GM19099 (cell line): Measurements from ENCODE around the gene BRSK1.

Experiments
- POLR2A ChIP-seq: IDR thresholded peaks from 3 replicates; pipeline ENCODE4 v1.6.1; 2011; ENCODE audit warnings: low read depth; ENCODE audit not compliant: insufficient read length; ENCODE audit errors: extremely low read depth

Gene BRSK1

DNA sequence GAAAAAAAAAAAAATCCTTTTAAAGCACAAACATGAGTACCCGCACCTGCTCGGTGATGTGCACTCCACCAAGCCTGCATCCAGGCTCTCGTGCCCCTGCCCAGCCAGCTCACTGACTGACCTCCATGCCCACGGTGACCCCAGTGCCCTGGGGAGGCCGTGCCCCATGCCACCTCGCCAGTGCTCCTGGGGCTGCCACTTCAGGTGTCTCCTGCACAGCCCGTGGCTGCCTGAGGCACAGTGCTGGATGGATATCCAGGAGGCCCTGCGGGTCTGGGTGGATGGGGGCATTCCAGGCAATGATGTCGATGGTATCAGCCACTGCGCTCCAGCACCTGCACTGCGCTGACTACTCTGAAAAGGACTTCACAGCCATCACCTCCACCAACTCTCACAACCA lies 34.0 kb upstream of the BRSK1 start:
- TF ChIP-seq POLR2A, result no peak

DNA sequence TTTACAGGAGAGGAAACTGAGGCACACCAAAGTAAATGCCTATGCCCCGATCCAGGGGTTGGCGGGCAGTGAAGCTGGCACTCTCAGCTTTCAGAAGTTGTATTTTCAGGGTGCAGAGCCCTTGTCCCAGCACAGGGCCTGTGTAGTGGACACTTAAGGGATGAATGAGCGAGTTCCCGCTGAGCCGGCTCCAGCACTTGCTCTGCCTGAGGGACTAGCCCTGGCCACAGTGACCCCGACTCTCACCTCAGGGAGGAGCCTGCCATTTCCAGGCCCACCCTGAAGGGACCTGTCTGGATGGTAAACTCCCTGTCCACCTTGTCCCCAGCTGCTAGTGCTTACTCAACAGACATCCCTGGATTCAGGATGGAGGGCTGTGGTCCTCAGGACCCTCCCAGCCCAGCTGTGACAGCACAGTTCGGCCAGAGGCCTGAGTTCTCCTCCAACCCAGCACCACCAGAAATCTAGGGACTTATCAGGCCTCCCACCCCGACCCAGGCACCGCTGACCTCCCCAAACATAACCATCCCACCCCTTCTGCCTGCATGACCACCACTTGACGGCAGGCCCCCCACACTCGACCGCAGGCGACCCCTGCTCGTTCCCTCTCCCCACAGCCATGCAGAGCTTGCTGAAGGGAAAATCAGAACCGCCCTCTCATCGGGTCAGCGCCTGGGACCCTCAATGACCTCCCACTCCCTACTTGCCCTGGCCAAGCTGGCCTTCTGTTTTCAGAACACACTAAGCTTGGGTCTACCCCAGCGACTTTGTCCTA lies 33.3 kb upstream of the BRSK1 start:
- no peak for TF ChIP-seq POLR2A

DNA sequence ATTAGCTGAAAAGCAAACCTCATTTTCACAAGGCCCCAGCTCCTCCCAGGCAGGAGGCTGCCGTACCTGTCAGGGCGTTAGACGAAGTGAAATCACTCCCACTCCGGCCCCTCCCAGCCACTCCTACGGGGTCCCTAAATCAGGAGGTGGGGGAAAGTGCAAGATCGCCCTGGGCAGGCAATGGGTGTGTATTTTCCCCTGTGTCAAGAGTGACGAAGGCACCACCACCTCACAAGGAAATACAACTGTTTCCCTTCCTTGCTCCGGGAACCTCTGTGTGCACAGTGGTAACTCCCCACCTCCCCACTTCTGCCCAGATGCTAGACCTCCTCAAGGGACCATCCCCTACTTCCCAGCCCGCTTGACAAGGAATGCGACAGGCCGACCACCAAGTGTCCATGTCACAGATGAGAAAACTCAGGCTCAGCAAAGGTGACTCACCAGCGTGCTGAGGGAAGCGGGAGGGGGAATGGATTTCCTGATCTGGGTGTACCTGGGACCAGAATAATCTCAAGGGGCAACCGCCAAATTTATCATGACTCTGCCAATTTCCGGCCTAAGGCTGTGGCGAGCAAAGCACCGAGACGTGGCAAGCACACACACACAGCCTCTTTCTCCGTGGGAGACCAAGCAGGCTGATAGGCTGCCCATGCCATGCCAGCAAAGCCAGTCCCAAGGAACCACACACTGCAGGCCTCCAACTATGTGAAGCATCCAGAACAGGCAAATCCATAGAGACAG lies 32.3 kb upstream of the BRSK1 start:
- no peak for TF ChIP-seq POLR2A

DNA sequence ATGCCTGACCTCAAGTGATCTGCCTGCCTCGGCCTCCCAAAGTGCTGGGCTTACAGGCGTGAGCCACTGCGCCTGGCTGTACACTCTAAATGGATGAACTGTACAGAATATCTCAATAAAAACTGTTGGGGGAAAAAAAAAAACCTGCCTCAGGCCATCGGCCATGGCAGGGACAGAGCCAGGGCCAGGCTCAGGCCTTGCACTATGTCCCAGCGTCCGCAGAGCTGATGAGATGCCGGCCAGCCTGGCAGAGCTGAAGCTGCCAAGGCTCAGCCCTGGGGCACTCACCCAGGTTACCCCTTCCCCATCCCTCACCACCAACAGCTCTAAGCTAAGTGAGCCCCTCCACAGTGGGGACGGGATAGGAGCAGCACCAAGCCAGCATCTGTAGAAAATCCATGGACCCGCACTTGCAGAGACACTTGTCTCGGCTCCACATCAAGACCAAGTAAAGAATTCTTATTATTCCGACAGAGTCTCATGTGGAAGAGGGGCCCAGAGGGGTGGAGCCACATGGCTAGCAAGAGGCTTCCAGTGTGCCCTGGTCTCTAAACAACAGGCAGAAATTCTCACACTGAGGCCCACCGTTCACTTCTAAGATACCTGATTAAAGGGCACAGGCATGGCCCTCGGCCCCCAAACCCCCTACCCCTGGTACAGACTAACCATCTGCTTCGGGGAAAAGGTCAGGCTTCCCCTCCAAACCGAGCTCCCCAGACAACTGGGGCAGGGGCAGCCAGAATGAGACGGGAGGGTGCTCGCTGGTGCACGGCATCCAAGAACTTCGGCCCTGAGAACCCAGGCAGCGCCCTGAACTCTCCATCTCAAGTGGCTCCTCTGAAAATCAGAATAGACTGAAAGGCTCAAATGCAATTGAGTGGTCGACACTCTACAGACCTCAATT lies 30.8 kb upstream of the BRSK1 start:
- no peak for TF ChIP-seq POLR2A

DNA sequence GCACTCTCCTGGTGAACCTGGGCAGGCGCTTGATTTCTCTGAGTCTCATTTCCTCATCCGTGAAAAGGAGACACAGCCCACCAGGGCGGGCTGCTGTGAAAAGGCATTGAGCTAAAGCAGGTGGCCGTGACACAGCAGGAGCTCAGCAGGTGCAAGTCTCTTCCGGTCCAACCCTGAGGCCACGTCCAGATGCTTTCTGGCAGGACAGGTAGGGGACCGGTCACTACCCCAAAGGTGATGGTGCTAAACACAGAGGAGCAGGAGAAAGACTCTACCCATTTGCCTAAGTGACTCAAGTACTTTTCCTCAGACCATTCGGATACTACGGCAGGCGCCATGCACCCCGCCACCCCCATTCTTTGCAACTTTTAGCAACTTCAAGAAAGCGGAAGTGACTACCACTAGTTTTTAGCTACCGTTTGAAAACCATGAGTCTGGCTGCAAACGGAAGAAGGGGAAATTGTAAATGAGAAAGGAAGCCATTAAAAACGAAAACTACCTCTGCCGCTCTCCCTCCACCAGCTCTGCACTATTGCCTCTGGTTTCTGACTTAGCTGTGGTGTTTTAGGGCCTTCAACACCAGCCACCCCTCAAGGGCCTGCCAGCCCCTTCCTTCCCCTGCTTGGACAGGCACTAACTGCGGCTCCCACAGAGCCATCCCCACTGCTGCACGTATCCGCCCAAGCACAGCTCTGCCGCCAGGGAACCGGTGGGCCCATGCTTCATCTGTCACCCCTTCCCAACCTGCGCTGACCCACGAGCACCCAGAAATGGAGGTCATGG lies 29.8 kb upstream of the BRSK1 start:
- peak; percentile 52 for TF ChIP-seq POLR2A

DNA sequence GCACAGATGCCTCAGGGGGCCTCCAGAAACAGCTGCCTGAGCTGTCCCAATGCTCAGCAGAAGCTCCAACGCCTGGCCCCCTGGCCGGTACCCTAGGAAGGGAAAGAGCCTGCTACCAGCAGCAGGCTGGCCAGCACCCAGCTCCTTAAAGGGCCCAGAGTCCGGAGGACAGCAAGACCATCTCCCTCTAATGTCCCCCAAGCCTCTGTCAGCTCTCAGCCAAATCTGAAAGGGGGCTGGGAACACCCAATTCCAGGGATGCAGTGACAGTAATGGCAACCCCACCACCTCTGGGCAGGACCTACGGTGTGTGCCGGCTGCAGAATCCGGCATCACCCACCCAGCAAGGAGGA lies 29.2 kb upstream of the BRSK1 start:
- TF ChIP-seq POLR2A, result no peak

DNA sequence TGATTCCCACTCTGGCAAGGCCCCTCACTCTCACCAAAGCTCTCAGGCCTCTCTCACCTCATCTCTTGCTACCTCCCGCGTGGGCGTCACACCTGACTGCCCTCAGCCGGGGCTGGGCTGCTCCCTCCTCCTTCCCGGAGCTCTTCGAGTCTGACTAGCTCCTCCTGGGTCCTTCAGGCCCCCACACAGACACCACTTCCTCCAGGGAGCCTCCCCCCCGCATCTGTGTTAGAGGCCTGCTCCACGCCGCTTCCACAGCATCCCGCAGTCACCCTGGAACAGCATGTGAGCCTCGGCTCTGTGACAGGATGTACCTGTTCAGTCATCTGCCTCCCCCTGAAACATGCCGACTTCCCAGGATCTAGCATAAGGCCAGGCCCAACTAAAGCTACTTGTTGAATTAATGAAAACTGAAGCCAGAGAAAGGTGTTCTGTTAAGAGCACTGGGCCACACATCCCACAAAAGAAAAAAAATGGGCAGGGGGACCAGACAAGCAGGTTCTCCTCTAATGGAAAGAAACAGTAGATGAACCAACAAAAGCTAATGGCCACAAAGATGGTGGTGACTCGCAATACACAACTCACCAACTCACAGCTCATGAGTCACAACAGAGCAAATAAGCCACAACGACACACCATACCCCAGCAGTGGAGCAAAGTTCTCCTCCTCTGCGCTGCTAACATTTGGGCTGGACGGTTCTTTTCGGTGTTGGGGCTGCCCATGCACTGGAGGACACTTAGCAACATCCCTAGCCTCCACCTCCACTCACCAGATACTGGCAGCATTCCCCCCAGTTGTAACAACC lies 28.0 kb upstream of the BRSK1 start:
- TF ChIP-seq POLR2A, result peak; percentile 64

DNA sequence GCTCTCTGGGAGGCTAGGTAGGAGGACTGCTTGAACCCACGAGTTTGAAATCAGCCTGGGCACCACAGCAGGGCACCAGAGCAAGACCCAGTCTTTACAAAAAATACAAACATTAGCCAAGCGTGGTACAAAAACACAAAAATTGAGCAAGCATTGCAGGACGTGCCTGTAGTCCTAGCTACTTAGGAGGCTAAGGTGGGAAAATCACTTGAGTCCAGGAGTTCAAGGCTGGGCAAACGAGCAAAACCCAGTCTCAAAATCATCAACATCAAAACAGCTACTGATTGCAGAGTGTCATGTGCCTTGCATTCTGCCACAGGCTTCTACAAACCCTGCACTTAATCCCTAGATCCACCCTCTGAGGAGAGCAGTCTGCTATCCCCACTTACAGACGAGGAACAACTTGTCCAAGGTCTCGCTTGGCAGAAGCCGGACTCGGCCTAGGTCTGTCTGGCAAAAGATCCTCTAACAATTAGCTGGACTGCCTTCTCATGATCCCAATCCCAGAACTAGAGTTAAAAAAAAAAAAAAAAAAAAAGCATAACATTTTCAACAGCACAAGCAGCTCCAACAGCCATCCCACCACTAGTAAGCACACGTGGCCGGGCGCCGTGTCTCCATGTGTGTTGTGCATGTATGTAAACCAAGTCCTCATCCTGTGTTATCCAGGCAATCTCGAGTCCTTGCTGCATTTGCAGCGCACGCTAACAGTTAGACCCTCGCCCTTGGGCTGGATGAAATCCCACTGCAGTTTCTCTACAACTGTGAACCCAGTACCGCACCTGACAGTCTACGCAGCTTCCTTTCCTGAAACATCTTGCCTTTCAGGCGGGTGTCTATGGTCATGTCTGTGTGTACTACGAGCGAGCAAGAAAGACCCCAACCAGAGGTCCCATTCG lies 27.0 kb upstream of the BRSK1 start:
- no peak for TF ChIP-seq POLR2A

DNA sequence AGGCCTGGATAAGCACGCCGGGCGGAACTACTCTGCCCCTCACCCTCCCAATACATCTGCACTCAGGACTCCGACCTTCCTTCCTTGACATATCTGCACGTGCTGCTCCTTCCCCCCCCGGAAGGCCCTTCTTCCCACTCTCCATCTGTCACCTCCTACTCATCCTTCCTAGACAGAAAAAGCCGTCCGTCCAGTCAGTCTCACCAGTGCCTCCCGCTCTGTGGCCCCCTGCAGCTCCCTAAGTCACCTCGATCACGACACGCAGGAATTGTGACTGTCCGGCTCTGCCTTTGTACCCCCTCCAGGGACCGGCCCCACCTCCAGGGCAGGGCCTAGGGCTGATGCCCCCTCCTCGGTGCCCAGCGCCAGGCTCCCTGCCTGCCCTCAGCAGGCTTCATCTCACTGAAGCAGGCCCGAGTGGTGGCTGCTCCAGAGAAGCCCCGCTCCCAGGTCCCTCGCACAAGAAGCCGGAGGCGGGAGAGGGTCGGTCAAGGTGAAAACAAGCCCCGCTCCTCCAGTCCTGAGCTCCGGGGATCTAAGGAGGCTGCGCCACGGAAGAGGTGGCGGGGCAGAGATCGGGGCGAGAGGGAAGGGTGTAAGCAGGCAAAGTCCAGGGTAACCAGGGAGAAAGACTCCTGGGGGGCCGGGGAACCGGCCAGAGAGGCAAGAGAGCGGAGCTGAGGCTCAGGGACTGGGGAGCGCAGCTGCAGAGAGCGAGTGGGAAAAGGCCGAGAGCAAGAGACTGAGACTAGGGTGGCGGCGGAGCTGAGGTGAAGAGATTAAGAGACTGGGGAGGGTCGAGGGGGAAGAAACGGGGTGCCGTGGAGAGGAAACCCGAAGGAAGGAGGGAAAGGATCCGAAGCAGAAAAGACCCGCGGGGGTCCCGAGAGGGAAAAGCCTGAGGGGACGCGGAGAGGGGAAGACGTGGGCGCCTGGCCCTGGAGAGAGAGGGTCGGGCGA lies 26.1 kb upstream of the BRSK1 start:
- TF ChIP-seq POLR2A, result no peak

DNA sequence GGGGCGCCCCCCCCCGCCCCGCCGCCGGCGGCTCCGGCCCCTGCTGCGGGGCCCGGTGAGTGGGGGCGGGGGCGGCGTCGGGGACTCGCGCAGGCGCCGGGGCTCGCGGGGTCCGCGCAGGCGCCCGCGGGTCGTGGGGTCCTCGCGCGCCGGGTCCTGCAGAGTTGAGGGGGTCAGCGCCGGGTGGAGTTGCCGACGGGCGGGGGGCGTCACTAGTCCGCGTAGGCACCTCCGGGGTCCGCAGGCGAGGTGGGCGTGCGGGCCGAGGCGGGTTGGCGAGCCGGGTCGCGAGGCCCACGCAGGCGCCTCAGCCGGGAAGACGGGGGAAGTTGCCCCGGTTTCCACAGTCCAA lies 25.3 kb upstream of the BRSK1 start:
- TF ChIP-seq POLR2A, result no peak

DNA sequence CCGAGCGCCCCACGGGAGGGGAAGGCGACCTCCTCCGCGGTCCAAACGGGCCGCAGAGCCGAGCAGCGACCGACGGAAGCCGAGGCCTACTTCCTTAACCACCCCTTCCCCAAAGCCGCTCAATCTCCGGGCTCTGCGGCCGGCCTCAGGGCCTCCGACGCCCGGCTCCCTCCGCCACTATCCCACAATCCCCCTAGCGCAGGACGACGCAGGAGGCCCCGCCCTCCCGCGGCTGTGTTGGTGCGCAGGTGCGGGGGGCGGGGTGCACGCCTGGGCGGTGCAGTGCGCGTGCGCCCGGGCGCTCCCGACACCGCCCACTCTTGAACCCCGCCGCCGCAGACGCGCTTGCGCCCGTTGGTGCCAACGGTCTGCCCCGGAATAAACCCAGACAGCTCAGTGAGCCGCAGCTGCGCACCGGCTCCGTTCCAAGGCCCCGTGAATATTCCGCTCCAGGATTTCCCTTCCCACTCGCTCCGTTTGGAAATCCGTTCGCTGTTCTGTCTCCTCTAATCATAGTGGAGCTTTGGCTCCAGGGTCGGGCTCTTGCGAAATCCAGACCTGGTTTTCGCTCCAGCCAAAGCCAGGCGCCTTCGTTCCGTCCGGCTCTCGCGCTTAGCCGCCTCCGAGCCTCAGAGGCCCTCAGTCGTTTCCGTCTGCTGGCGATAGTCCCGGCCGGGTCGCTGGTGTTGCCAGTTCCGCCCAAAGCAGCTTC lies 24.8 kb upstream of the BRSK1 start, which contains the start of gene PPP6R1:
PPP6R1 (minus strand) TSS at position 190 of the 712 bp plus-strand sequence. CDS start 11,914 bp downstream, outside the sequence.
- TF ChIP-seq POLR2A, result peak; percentile 90
